ENCODE measurements around the gene TBX1.

The TBX1 gene

GRCh38 chr22:19816372-19817119 lies 56.0 kb downstream of the TBX1 start:
- TF ChIP-seq CTCF (IDR thresholded peaks at IDR 0.05; ENCODE audit: insufficient read depth, missing control alignments): no peak
- DNase-seq (ENCODE audit: insufficient read length, low spot score) (no peak), FAIRE-seq (no peak)

Data from D721Med (cell line).